ENCODE measurements around the gene RNF138.
"Not testable (repeated sequence)": the region's sequence is repeated elsewhere in the genome, so short reads cannot be mapped to it uniquely, and the experiment has no call there.

RNF138 gene, protein sequence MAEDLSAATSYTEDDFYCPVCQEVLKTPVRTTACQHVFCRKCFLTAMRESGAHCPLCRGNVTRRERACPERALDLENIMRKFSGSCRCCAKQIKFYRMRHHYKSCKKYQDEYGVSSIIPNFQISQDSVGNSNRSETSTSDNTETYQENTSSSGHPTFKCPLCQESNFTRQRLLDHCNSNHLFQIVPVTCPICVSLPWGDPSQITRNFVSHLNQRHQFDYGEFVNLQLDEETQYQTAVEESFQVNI

GRCh38 chr18:32091724-32092421, at the start of gene RNF138:
RNF138 (plus strand) TSS chr18:32091874; CDS start chr18:32092777, 903 bp downstream.
- peak; percentile 88 for DNase-seq

DNA sequence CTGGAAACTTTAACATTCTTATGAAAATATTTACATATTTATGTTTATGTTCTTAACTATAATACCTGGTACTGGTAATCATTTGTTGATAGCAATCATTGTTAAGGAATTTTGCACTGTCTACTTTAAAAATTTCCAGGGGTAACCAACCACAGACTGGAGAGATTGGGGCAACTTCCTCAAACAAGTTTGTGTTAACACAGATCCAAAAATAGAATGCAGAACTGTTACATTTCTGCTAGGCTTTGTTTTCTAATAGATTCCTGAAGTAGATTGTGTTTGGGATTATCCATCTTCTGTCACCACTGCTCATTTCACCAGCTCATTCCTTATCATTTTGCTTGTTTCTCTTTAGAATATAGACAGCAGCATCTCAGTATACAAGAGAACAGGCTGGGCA, 49.3 kb upstream of the RNF138 start:
- no peak for DNase-seq

GRCh38 chr18:32048507-32049091, 43.1 kb upstream of the RNF138 start:
- DNase-seq = no peak

DNA sequence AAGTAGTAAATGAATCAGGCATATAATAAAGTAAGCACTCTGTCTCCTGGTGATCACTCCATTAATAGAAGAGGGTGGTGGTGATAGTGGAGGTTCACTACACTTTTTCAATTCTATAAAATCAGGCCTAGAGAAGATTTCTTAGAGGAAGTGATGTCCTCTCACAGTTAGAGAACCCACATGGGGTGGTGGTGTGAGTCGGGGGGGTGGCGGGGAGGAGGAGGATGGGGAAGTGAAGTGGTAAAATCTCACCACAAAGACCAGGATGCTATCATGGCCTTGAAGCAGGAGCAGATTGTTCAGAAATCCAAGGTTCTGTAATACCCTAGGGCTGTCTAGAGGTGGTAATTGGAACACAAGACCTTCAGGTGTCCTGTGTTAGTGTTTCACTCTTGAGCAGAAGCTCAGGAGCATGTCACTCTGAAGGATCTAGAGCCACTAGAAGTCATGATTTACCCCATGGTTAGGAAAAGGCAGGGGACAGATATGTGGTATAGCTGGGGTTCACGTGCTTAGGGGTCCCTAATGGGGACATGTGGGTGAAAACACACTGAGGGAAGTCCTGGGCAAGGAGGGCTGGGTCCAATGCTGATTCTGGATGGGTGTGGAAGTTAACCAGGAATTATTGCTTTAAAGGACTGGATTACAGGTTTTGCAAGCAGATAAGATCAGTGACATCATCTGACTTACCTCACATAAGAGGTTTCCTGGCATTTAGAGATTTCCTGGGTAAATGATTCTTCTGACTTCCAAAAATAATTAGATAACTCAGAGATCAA, 42.1 kb upstream of the RNF138 start:
- peak; percentile 57 for DNase-seq

GRCh38 chr18:32056613-32057358, 34.9 kb upstream of the RNF138 start:
- no peak for DNase-seq

DNA sequence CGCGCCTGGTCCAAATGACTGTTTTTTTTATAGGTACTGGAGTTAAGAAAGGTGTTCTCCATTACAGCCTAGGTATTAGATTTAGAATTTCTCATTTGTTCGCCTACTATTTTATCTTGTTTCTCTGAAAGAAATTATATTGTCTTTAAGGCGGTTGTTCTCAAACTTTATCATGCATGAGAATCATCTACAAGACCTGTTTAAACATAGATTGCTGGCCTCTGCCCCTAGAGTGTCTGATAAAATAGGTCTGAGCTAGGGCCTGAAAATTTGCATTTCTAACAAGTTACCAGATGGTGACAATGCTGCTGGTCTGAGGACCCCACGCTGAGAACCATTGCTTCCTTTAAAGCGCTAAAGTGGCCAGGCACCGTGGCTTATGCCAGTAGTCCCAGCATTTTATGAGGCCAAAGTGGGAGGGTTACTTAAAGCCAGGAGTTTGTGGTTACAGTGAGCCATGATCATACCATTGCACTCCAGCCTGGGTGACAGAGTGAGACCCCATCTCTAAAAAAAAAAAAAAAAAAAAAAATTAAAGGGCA, 34.0 kb upstream of the RNF138 start:
- no peak for DNase-seq

DNA sequence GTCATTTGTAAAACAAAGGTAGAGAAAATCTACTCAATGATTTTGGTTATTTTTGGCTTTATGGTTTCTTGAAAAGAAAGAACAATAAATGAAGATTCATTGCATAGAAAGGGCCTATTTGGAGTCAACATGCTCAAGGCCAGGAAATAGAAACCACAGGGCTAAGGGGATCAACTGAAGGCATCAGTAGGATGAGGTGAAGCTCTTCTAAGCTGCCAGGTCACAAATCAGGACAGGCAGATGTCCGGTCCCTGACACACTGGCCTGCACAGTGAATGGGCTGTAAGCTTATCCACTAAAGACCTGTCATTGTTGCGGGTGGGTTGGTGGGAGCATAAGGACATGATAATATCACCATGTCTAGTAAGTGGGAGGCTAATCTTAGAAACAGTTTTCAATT, 31.6 kb upstream of the RNF138 start:
- DNase-seq = no peak

GRCh38 chr18:32067375-32068167, 24.1 kb upstream of the RNF138 start:
- no peak for DNase-seq

DNA sequence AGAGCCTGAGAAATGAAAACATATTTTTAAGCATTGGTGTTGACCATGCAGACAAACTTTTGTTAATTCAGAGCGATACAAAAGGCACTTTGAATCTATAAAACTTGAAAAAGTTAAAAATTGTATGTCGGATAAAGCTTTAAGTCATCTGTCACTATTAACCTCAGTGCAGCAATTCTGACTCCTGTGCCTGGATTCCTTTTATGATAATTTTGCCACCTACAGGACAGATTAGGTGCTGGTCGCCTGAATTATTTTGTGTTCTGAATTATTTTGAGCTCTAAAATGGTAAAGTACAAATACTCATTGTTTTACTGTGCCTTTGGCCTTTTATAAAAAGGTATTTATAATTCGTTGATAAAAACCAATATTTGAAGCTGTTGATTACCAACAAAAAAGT, 19.4 kb upstream of the RNF138 start:
- peak; percentile 29 for DNase-seq

GRCh38 chr18:32074206-32074605, 17.5 kb upstream of the RNF138 start:
- DNase-seq = no peak

DNA sequence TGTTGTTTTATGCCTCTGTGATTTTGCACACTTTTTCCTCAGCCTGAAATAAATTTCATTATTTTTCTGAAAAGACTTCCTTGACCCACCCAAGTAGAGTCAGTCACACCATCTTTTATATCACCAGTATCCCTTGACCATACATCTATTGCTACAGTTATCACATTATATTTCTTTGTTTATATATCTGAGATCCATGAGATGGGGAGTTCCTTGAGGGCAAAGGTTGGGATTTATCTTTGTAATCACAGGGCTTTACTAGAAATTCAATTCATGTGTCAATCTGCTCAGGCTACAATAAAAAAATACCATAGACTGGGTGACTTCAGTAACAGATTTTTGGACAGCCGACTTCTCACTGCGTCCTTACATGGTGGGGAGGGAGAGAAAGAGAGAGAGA, 12.8 kb upstream of the RNF138 start:
- DNase-seq = no peak

DNA sequence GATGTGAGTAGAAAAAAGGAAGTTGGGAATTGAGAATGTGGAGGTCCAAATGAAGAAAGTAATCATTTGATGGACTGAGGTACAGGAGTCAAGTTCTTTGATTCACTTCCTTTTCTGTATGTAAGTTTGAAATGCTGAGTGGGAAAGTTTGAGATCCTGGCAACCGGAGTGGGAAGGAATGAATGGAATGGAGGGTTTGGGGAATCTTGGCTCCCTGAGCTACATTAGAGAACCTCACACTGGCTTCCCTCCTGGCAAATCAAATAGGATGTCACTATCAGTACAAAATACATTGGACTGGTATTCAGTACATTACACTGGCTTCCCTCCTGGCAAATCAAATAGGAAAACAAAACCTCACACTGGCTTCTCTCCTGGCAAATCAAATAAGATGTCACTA, 9.8 kb upstream of the RNF138 start:
- DNase-seq = no peak

GRCh38 chr18:32083781-32084180, 7.9 kb upstream of the RNF138 start:
- DNase-seq = no peak

GRCh38 chr18:32086881-32087280, 4.8 kb upstream of the RNF138 start:
- DNase-seq = no peak

GRCh38 chr18:32090831-32091230, 843 bp upstream of the RNF138 start:
- not testable (repeated sequence) for DNase-seq

DNA sequence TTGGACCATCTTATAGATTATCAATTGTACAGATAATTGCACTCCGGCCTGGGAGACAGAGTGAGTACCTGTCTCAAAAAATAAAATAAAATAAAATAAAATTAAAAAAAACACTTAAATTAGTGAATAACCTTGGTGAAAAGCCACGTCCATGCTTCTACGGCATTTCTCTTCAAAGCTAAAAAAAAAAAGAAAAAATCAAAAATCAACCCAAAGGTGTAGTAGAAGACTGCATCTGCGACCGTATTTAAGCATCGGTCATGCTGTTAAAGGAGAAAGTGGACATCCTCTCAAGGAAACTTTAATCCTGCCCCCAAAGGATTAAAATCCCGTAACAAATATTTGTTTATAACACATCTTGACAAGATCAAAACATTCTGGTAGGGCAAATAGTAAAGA, 350 bp upstream of the RNF138 start:
- DNase-seq = no peak

GRCh38 chr18:32092422-32093101, 888 bp downstream of the RNF138 start:
- peak; percentile 100 for DNase-seq

DNA sequence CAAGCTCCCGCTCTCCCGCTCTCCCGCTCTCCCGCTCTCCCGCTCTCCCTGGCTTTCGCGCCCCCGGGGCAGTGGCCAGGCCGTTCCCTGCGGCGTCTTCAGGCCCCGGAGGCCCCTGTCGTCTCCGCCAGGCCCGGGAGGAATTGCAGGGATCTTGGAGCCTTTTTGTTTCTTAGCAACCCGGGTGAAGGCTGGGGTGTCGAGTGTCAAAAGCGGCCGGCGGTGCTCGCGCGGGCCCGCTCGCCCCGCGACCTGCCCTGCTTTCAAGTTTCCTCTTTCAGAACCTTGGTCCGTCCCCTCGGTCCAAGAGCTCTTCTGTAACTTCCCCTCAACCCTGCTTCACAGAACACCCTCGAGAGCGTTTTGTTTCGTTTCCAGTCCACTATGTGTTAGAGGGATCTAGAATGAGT, 1.4 kb downstream of the RNF138 start:
- DNase-seq = peak; percentile 35

- DNase-seq = no peak
Observed at GRCh38 chr18:32093523-32093922, 1.8 kb downstream of the RNF138 start.

DNA sequence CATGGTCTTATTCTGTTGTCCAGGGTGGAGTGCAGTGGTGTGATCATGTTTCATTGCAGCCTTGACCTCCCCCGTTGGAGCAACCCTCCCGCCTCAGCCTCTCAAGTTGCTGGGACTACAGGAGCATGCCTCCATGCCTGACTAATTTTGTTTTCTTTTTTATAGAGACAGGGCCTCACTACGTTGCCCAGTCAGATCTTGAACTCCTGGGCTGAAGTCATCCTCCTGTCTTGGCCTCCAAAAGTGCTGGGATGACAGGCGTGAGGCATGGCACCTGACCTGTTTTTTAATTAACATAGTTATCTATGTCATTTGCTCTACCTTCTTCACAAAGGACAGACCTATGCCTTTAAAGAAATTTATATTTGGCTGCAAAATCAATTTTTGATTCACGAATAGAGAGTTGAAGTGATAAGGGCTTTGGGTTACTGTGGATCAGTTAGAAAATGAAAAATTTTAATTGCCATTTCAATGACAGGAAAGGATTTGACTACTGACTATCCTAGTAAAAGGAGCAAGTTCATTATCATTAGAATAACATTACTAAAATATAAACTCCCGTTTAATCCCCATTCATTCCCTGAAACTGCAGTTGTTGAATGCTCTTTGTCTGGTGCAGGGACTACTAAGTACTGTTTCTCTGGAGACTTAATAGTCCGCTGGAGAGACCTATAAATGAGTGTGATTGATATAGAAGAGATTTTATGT, 3.7 kb downstream of the RNF138 start:
- no peak for DNase-seq
